Measurements from ENCODE around the gene TULP4. TPM values are rescaled to one million over a fixed set of nuclear protein-coding genes. Genes with fewer than 3 reads are reported as not detected.
"Not testable (repeated sequence)": the region's sequence is repeated elsewhere in the genome, so short reads cannot be mapped to it uniquely, and the experiment has no call there.

TULP4 gene
- total RNA-seq, 1 donor from 2014 or later, result 18.5 TPM

DNA sequence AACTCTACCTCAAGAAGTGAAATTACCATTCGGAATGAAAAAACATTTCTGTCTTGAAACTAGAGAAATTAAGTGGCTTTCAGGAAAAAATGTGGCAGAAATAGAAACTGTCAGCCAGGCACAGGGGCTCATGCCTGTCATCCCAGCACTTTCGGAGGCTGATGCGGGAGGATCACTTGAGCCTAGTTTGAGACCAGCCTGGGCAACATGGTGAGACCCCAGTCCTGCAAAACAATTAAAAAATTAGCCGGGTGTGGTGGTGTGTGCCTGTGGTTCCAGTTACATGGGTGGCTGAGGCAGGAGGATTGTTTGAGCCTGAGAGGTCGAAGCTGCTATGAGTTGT, 240.5 kb downstream of the TULP4 start:
- peak in 1 of 2 donors; percentile 12 for DNase-seq (ENCODE audit: low spot score in 2 of 2)
- intact Hi-C loops (cut with DNase I), result no loop called here
- Histone ChIP-seq H3K36me3 (no peaks in the 10 kb centered on the region), H3K4me1 (no peaks in the 10 kb centered on the region), H3K4me3 (no peak overlapping the region), H3K9me3 (no peaks in the 10 kb centered on the region), H3K27ac (no peak overlapping the region), H3K27me3 (no peaks in the 10 kb centered on the region)
- TF ChIP-seq, protein P1, sequence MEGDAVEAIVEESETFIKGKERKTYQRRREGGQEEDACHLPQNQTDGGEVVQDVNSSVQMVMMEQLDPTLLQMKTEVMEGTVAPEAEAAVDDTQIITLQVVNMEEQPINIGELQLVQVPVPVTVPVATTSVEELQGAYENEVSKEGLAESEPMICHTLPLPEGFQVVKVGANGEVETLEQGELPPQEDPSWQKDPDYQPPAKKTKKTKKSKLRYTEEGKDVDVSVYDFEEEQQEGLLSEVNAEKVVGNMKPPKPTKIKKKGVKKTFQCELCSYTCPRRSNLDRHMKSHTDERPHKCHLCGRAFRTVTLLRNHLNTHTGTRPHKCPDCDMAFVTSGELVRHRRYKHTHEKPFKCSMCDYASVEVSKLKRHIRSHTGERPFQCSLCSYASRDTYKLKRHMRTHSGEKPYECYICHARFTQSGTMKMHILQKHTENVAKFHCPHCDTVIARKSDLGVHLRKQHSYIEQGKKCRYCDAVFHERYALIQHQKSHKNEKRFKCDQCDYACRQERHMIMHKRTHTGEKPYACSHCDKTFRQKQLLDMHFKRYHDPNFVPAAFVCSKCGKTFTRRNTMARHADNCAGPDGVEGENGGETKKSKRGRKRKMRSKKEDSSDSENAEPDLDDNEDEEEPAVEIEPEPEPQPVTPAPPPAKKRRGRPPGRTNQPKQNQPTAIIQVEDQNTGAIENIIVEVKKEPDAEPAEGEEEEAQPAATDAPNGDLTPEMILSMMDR (IDR thresholded peaks at IDR 0.05), result no peak

DNA sequence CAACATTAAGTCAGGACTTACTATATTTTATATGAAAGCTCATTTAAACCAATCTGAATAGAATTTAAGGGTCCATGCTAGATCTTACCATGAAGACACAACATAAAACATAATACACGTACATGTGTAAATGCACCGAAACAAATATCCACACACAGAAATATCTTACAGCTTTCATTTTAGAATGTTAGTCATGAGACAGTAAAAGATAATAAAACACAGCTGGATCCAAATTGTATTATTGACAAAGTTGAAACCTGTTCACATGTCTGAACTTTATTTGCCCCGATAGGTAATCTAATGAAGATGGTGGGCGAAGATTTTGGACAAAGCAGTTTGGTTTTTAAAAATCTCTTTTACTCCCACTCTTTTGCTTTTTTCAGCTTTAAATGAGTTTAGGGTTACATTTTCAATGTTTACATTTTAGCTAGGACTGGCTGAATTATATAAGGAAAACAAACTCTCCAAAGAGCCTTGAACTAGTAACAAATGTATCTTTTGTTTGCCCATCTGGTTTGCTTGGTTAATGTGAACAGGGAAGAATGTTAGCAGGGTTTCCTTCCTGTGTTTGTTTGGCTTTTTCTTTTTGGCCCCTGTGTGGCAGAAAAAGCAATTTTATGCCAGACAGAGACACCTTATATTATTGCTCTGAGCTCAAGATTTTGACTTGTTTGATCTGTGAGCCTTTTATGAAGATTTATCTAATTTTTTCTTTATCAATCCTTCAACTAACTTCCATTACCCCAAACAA, 242.5 kb downstream of the TULP4 start:
- intact Hi-C loops (cut with DNase I), result no loop called here
- DNase-seq (ENCODE audit: low spot score in 2 of 2), result no peak
- no peaks in the 10 kb centered on the region for H3K9me3 ChIP-seq
- no peaks in the 10 kb centered on the region for H3K36me3 ChIP-seq
- no peak overlapping the region for H3K4me3 ChIP-seq
- H3K27me3 ChIP-seq, result no peaks in the 10 kb centered on the region
- no peak overlapping the region for H3K27ac ChIP-seq
- TF ChIP-seq, protein P1 (IDR thresholded peaks at IDR 0.05), result no peak
- H3K4me1 ChIP-seq, result no peaks in the 10 kb centered on the region

DNA sequence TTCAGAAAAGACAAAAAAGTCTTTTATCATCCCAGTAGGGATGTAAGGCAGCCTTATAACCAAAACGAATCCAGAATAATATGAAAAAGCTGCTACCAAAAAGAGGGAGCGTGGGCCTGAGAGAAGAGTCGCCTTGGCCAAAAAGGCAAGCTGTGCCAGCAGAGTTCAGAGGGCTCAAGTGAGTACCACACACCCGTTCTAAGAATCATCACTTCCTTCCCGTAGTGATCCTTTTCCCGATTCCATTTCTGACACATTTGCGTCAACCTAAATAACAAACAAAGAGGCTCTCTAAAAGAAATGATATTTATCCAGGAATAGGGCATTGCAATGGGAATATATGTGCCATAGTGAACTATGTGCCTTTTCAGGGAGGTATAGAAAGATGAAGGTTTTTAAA, 243.8 kb downstream of the TULP4 start:
- Histone ChIP-seq H3K4me3 (no peak overlapping the region), H3K9me3 (no peaks in the 10 kb centered on the region), H3K36me3 (no peaks in the 10 kb centered on the region), H3K27ac (no peak overlapping the region), H3K27me3 (no peaks in the 10 kb centered on the region), H3K4me1 (peaks cover 2 to 4% of the 10 kb centered on the region in 2 donors)
- intact Hi-C loops (cut with DNase I), result no loop called here
- peak in 1 of 2 donors; percentile 13 for DNase-seq (ENCODE audit: low spot score in 2 of 2)
- TF ChIP-seq, protein P1 (IDR thresholded peaks at IDR 0.05), result no peak

DNA sequence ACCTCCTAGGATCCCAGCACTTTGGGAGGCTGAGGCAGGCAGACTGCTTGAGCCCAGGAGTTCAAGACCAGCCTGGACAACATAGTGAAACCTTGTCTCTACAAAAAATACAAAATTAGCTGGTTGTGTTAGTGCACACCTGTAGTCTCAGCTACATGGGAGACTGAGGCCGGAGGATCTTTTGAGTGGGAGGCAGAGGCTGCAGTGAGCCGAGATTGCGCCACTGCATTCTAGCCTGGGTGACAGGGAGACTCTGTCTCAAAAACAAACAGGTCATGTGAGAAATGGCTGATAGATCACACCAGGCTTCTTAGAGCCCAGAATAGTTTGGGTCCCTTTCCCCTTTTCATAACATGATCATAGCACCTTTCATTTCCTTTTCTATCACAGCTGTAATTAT, 244.8 kb downstream of the TULP4 start:
- H3K9me3 ChIP-seq; H3K4me1 ChIP-seq; H3K27ac ChIP-seq; intact Hi-C loops (cut with DNase I); H3K27me3 ChIP-seq; H3K4me3 ChIP-seq; H3K36me3 ChIP-seq: not testable (repeated sequence)
- peak in 1 of 2 donors; percentile 30 for DNase-seq (ENCODE audit: low spot score in 2 of 2)

DNA sequence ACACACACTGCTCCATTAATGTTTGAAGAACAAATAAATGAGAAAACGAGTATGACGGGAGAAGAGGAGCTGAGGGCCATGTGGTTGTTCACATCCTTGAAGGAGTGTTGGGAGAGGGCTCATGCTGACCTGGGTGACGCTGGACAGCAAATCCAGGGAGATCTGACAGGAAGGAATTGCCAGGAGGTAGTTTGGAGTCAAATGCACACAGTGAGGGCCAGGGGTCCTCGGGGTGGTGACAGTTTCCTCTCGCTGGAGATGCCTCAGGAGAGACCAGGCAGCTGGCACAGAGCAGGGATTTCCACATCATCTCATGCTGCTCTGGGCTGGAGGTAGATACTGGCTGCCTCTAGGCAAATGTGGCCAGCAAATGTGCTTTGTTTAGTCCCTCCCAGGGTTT, 245.7 kb downstream of the TULP4 start:
- Histone ChIP-seq H3K27me3 (no peaks in the 10 kb centered on the region), H3K36me3 (no peaks in the 10 kb centered on the region), H3K27ac (no peak overlapping the region), H3K4me1 (peaks cover 7 to 10% of the 10 kb centered on the region in 2 donors), H3K9me3 (no peaks in the 10 kb centered on the region), H3K4me3 (no peak overlapping the region)
- intact Hi-C loops (cut with DNase I), result no loop called here
- TF ChIP-seq, protein P1 (IDR thresholded peaks at IDR 0.05), result no peak
- DNase-seq (ENCODE audit: low spot score in 2 of 2), result peak in 1 of 2 donors; percentile 49

DNA sequence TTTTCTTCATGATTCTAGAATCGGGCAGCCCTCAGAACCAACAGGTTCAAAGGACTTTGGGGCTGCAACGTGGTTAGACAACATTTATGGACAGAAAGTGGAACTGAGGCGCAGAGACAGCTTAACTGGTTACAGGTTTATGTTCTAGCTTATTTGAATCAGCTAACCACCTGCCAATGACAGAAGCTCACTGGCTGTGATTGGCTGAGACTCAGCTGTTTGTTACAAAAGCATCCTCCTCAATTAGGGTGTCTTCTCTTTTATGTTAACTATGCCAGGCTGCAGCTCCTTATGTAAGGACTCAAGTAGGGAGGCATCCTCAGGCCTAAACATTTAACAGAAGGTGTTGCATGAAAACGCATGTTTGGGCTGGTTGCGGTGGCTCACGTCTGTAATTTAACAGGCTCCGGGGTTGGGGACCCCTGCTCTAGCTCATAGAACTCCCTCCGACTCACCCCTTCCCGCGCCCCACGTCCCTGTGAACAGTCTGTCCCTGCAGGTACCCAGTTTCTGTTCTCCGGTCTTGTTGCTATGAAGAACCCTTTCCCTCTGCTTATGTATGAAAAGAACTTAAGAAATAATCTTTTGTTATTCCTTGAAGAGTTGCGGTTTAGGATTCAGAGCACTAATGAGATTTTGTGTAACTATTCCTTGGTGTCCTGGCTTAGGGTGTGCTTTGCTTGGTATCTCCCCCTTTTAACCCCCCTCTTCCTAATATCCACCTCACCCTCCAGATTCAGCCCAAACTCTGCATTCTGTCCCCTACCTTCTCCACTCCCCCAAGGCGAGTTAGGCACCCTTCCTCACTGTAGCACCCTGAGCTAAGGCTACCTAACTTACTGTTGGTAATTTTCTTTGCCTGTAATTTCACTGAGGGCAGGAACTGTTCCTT, 246.4 kb downstream of the TULP4 start:
- H3K4me3 ChIP-seq, result peak overlapping the region in 1 of 2 donors; percentile 97
- intact Hi-C loops (cut with DNase I), result no loop called here
- no peaks in the 10 kb centered on the region for H3K36me3 ChIP-seq
- H3K27me3 ChIP-seq, result no peaks in the 10 kb centered on the region
- peak in 1 of 2 donors; percentile 52 for DNase-seq (ENCODE audit: low spot score in 2 of 2)
- H3K9me3 ChIP-seq, result no peaks in the 10 kb centered on the region
- peaks cover 7 to 10% of the 10 kb centered on the region in 2 donors for H3K4me1 ChIP-seq
- TF ChIP-seq, protein P1 (IDR thresholded peaks at IDR 0.05), result no peak
- H3K27ac ChIP-seq, result no peak overlapping the region
